Neural cell (in vitro differentiated cells): ENCODE data around the gene C1orf87. TPM values are rescaled to one million over a fixed set of nuclear protein-coding genes. Genes with fewer than 3 reads are reported as not detected.

Experiments
- H2AFZ ChIP-seq: fragments of 200-600, 300-800 bp; sonication (generic), shearing (Covaris generic); 2 replicates; pipeline ENCODE4 v1.6.0; 2014; ENCODE audit warnings: low read depth, mild to moderate bottlenecking, antibody characterized with exemption, low read length, moderate library complexity
- H3F3A ChIP-seq: fragments of 200-600 bp; shearing (Covaris generic); 2 replicates; pipeline ENCODE4 v1.6.1; 2016; ENCODE audit warnings: mild to moderate bottlenecking, moderate library complexity, mixed read lengths, antibody characterized with exemption, low read length; ENCODE audit not compliant: insufficient read depth, poor library complexity, severe bottlenecking
- H3K27ac ChIP-seq: fragments of 200-600, 300-800 bp; sonication (generic), shearing (Covaris generic); 2 replicates; pipeline ENCODE4 v1.5.1; 2014; ENCODE audit warnings: mild to moderate bottlenecking, low read length, moderate library complexity
- H3K27me3 ChIP-seq: fragments of 300-800, 200-600 bp; sonication (generic), shearing (Covaris generic); 2 replicates; pipeline ENCODE4 v1.6.0; 2014; ENCODE audit warnings: mild to moderate bottlenecking, low read depth, low read length, moderate library complexity; ENCODE audit not compliant: insufficient read depth
- H3K36me3 ChIP-seq: fragments of 300-800, 200-600 bp; sonication (generic), shearing (Covaris generic); 2 replicates; pipeline ENCODE4 v1.5.1; 2014; ENCODE audit warnings: mild to moderate bottlenecking, antibody characterized with exemption, low read length, moderate library complexity; ENCODE audit not compliant: insufficient read depth
- H3K4me2 ChIP-seq: fragments of 300-800, 200-600 bp; sonication (generic), shearing (Covaris generic); 2 replicates; pipeline ENCODE4 v1.6.0; 2014; ENCODE audit warnings: mild to moderate bottlenecking, low read length
- H3K4me3 ChIP-seq: fragments of 300-800, 200-600 bp; sonication (generic), shearing (Covaris generic); 2 replicates; pipeline ENCODE4 v1.5.1; 2014; ENCODE audit warnings: mild to moderate bottlenecking, low read length, moderate library complexity
- H3K79me2 ChIP-seq: fragments of 200-600 bp; shearing (Covaris generic); replicated peaks from 2 replicates; pipeline ENCODE4 v1.6.0; 2014; ENCODE audit warnings: mild to moderate bottlenecking, low read length, moderate library complexity; ENCODE audit not compliant: insufficient read depth
- H3K9ac ChIP-seq: fragments of 300-800, 200-600 bp; sonication (generic), shearing (Covaris generic); 2 replicates; pipeline ENCODE4 v1.6.1; 2016; ENCODE audit warnings: mild to moderate bottlenecking, low read length, mixed read lengths
- H3K9me2 ChIP-seq: fragments of 200-600 bp; shearing (Covaris generic); 2 replicates; pipeline ENCODE4 v1.6.1; 2016; ENCODE audit warnings: mild to moderate bottlenecking, low read length, mixed read lengths; ENCODE audit not compliant: insufficient read depth
- H3K9me3 ChIP-seq: fragments of 200-600, 300-800 bp; sonication (generic), shearing (Covaris generic); 2 replicates; pipeline ENCODE4 v1.6.1; 2016; ENCODE audit warnings: mild to moderate bottlenecking, mixed run types, low read length, moderate library complexity, mixed read lengths
- H4K20me1 ChIP-seq: fragments of 200-600 bp; shearing (Covaris generic); 2 replicates; pipeline ENCODE4 v1.6.1; 2016; ENCODE audit warnings: mild to moderate bottlenecking, mixed run types; ENCODE audit not compliant: insufficient read depth
- EP300 ChIP-seq: fragments of 450-650 bp; conservative IDR thresholded peaks from 2 replicates; pipeline ENCODE4 v1.6.1; 2014; ENCODE audit warnings: antibody characterized with exemption, mild to moderate bottlenecking, moderate library complexity; ENCODE audit not compliant: poor library complexity, severe bottlenecking
- EZH2 ChIP-seq: fragments of 200-600, 300-800 bp; shearing (Covaris generic), sonication (generic); IDR thresholded peaks from 2 replicates; pipeline ENCODE4 v1.6.1; 2014; ENCODE audit warnings: antibody characterized with exemption, low read length, borderline replicate concordance, mild to moderate bottlenecking; ENCODE audit not compliant: insufficient read depth, poor library complexity, severe bottlenecking
- MXI1 ChIP-seq: fragments of 450-650 bp; conservative IDR thresholded peaks from 2 replicates; pipeline ENCODE4 v1.6.1; 2014; ENCODE audit warnings: antibody characterized with exemption, mild to moderate bottlenecking; ENCODE audit not compliant: poor library complexity, severe bottlenecking
- POLR2AphosphoS5 ChIP-seq: IDR thresholded peaks from 2 replicates; pipeline ENCODE4 v1.6.1; 2012
- RAD21 ChIP-seq: fragments of 450-650 bp; conservative IDR thresholded peaks from 2 replicates; pipeline ENCODE4 v1.6.1; 2014; ENCODE audit warnings: antibody characterized with exemption, mild to moderate bottlenecking, moderate library complexity
- SMC3 ChIP-seq: fragments of 450-650 bp; conservative IDR thresholded peaks from 2 replicates; pipeline ENCODE4 v1.6.1; 2014; ENCODE audit warnings: antibody characterized with exemption, mild to moderate bottlenecking, moderate library complexity; ENCODE audit not compliant: poor library complexity
- TAF1 ChIP-seq: IDR thresholded peaks from 2 replicates; pipeline ENCODE4 v1.6.1; 2012; ENCODE audit warnings: low read depth
- polyA plus RNA-seq: library from polyadenylated mRNA; depleted of rRNA; stranded (reverse); fragments of >200 nt; gene quantifications from 2 replicates; pipeline ENCODE4 v1.2.3, GENCODE V29; 2014
- TF ChIP-seq, protein P1 (sequence below): IDR thresholded peaks from 2 replicates; pipeline ENCODE4 v1.6.1; 2012; ENCODE audit warnings: borderline replicate concordance
- TF ChIP-seq, protein P2 (sequence below): fragments of 450-650 bp; IDR thresholded peaks from 2 replicates; pipeline ENCODE4 v1.5.1; 2014; ENCODE audit warnings: antibody characterized with exemption, mild to moderate bottlenecking, moderate library complexity; ENCODE audit not compliant: poor library complexity, severe bottlenecking

C1orf87 gene
- polyA plus RNA-seq, 1 donor from 2014 or later = not detected

DNA sequence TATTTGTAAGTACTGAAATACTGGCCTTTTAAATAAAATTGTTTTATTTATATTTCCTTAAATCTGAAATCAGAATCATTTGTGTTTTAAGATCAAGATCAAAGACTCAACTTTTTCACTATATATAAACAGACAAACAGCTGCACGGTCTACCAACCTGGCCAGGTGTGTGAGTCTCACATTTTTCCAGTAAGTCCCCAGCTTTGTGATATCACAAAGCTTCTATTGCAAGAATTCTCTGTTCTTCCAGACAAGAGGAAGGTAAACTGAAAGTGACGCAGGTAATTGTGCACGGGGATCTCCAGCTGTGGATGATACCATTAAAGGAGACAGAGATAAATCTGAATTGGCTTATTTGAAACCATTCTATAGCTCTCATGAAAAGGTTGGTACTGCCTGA lies 105.8 kb downstream of the C1orf87 start:
- H3K27ac ChIP-seq = no peak overlapping the region
- no peak for TF ChIP-seq POLR2AphosphoS5
- TF ChIP-seq EZH2 = no peak
- H3K79me2 ChIP-seq = no peaks in the 10 kb centered on the region

DNA sequence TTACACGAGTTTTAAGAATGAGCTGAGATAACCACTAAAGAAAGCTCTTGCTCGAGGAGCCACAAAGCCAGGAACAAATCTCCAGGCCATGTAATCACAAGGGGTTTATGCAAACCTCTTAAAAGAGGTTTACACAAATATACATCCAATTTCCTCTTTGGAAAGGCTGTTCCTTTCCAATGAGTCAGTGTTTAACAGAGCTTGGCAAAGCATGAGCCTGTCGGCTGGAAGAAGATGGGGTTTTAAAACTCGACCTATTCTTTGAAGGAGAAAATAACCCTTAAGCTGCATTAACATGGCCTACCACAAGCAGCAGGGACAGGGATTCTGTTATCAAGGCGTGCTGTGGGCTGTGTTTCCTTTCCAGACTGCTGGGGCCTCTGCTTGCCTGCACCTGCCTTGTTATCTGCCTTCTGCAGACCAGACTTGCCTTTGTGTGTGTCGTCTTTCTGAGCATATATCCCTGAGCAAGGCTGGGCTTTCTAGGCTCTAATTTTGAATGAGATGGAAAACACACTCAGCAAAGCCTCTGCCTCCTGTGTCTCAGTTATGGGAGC lies 106.4 kb downstream of the C1orf87 start:
- Histone ChIP-seq H3K9me2 (no peaks in the 10 kb centered on the region), H3K4me2 (no peak overlapping the region), H3F3A (no peaks in the 10 kb centered on the region), H4K20me1 (no peaks in the 10 kb centered on the region), H3K4me3 (no peak overlapping the region), H3K79me2 (no peaks in the 10 kb centered on the region), H3K36me3 (no peaks in the 10 kb centered on the region), H3K9me3 (no peaks in the 10 kb centered on the region), H3K9ac (no peak overlapping the region), H3K27ac (no peak overlapping the region), H2AFZ (no peak overlapping the region), H3K27me3 (no peaks in the 10 kb centered on the region)
- TF ChIP-seq POLR2AphosphoS5 = no peak
- TF ChIP-seq SMC3 = no peak
- TF ChIP-seq, protein P1, sequence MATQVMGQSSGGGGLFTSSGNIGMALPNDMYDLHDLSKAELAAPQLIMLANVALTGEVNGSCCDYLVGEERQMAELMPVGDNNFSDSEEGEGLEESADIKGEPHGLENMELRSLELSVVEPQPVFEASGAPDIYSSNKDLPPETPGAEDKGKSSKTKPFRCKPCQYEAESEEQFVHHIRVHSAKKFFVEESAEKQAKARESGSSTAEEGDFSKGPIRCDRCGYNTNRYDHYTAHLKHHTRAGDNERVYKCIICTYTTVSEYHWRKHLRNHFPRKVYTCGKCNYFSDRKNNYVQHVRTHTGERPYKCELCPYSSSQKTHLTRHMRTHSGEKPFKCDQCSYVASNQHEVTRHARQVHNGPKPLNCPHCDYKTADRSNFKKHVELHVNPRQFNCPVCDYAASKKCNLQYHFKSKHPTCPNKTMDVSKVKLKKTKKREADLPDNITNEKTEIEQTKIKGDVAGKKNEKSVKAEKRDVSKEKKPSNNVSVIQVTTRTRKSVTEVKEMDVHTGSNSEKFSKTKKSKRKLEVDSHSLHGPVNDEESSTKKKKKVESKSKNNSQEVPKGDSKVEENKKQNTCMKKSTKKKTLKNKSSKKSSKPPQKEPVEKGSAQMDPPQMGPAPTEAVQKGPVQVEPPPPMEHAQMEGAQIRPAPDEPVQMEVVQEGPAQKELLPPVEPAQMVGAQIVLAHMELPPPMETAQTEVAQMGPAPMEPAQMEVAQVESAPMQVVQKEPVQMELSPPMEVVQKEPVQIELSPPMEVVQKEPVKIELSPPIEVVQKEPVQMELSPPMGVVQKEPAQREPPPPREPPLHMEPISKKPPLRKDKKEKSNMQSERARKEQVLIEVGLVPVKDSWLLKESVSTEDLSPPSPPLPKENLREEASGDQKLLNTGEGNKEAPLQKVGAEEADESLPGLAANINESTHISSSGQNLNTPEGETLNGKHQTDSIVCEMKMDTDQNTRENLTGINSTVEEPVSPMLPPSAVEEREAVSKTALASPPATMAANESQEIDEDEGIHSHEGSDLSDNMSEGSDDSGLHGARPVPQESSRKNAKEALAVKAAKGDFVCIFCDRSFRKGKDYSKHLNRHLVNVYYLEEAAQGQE = no peak
- TF ChIP-seq MXI1 = no peak
- no peak for TF ChIP-seq RAD21
- TF ChIP-seq TAF1 = no peak
- TF ChIP-seq, protein P2, sequence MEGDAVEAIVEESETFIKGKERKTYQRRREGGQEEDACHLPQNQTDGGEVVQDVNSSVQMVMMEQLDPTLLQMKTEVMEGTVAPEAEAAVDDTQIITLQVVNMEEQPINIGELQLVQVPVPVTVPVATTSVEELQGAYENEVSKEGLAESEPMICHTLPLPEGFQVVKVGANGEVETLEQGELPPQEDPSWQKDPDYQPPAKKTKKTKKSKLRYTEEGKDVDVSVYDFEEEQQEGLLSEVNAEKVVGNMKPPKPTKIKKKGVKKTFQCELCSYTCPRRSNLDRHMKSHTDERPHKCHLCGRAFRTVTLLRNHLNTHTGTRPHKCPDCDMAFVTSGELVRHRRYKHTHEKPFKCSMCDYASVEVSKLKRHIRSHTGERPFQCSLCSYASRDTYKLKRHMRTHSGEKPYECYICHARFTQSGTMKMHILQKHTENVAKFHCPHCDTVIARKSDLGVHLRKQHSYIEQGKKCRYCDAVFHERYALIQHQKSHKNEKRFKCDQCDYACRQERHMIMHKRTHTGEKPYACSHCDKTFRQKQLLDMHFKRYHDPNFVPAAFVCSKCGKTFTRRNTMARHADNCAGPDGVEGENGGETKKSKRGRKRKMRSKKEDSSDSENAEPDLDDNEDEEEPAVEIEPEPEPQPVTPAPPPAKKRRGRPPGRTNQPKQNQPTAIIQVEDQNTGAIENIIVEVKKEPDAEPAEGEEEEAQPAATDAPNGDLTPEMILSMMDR = no peak
- no peak for TF ChIP-seq EP300
- TF ChIP-seq EZH2 = no peak

More for the DNA sequence above, 105.8 kb downstream of the C1orf87 start:
- Histone ChIP-seq H3K4me3 (no peak overlapping the region), H2AFZ (no peak overlapping the region), H3K27me3 (no peaks in the 10 kb centered on the region), H4K20me1 (no peaks in the 10 kb centered on the region), H3K4me2 (no peak overlapping the region), H3K9me3 (no peaks in the 10 kb centered on the region), H3F3A (no peaks in the 10 kb centered on the region), H3K36me3 (no peaks in the 10 kb centered on the region), H3K9me2 (no peaks in the 10 kb centered on the region), H3K9ac (no peak overlapping the region)
